K562 (cell line): ENCODE measurements around the gene CARMIL1. TPM values are rescaled to one million over a fixed set of nuclear protein-coding genes. Genes with fewer than 3 reads are reported as not detected.

ENCODE experiments used
- ATAC-seq: fragments of 200-7000 bp; cut with Tn5 transposase; 3 replicates; pipeline ENCODE4 v1.9.1; 2020; ENCODE audit warnings: moderate library complexity
- BruUV-seq: library from RNA; stranded (reverse); fragments of 400-500 nt; replicated peaks from 2 replicates; lab custom pipeline; 2021; lab: Mats Ljungman, UMichigan
- CTCF ChIA-PET: fragments of 300-600 bp; formaldehyde crosslinking; extraction: SDS; loops from one replicate; lab custom pipeline; 2021; ENCODE audit warnings: low intra/inter-chr PET ratio; lab: Yijun Ruan, JAX
- POLR2A ChIA-PET: fragments of 300-600, 350-650 bp; sonication (Branson Sonifier 250); formaldehyde crosslinking; extraction: SDS; loops from one replicate; lab custom pipeline; 2021; ENCODE audit warnings: antibody characterized with exemption, inconsistent platforms; lab: Yijun Ruan, JAX
- DNase-seq, 4 experiments: peaks; one replicate each; pipeline versions ENCODE4 v3.0.0 to v3.0.0-alpha.2; 2011 to 2018; ENCODE audit warnings: low spot score in 3 of 4, mixed read lengths in 3 of 4; ENCODE audit errors: extremely low read depth in 1 of 4
- FAIRE-seq: peaks from 2 replicates; lab custom pipeline; 2011; peaks lifted over from hg19 to GRCh38; lab: Jason Lieb, UNC
- H2AFZ ChIP-seq: 2 replicates; pipeline ENCODE4 v1.6.0; 2011; ENCODE audit warnings: low read depth, low read length, control low read depth, inconsistent platforms
- H3K27ac ChIP-seq: fragments of 200-600 bp; 3 replicates; pipeline ENCODE4 v1.8.0; 2011; ENCODE audit warnings: low read depth, mild to moderate bottlenecking, control low read depth, inconsistent platforms, low read length, moderate library complexity, mixed read lengths; ENCODE audit errors: extremely low read depth
- H3K27me3 ChIP-seq, 2 experiments: fragments of 300-600 bp in 1 of 2; 2 replicates in 1 of 2; 3 replicates in 1 of 2; pipeline versions ENCODE4 v1.6.0 to v1.8.0; 2011; ENCODE audit warnings: inconsistent platforms in 2 of 2, low read length in 2 of 2, mild to moderate bottlenecking in 1 of 2, mixed read lengths in 1 of 2, moderate library complexity in 1 of 2; ENCODE audit not compliant: control insufficient read depth in 2 of 2, insufficient read depth in 2 of 2
- H3K36me3 ChIP-seq: fragments of 300-600 bp; 3 replicates; pipeline ENCODE4 v1.8.0; 2011; ENCODE audit warnings: mild to moderate bottlenecking, low read length, inconsistent platforms; ENCODE audit not compliant: control insufficient read depth, insufficient read depth
- H3K4me1 ChIP-seq, 2 experiments: fragments of 200-600 bp in 1 of 2; replicated peaks in 1 of 2; 2 replicates in 1 of 2; 3 replicates in 1 of 2; pipeline versions ENCODE4 v1.5.1 to v1.8.0; 2011; ENCODE audit warnings: inconsistent platforms in 2 of 2, low read length in 2 of 2, mild to moderate bottlenecking in 1 of 2, mixed read lengths in 1 of 2, moderate library complexity in 1 of 2; ENCODE audit not compliant: control insufficient read depth in 2 of 2, insufficient read depth in 2 of 2
- H3K4me2 ChIP-seq: 2 replicates; pipeline ENCODE4 v1.6.1; 2011; ENCODE audit warnings: low read length, control low read depth, inconsistent platforms, mixed read lengths; ENCODE audit not compliant: insufficient read depth
- H3K4me3 ChIP-seq: fragments of 200-600 bp; sonication (generic), shearing (Covaris generic); 2 replicates; pipeline ENCODE4 v1.5.1; 2016; ENCODE audit warnings: control low read depth, inconsistent platforms
- H3K79me2 ChIP-seq: fragments of 200-600 bp; 3 replicates; pipeline ENCODE4 v1.8.0; 2011; ENCODE audit warnings: low read length, inconsistent platforms; ENCODE audit not compliant: control insufficient read depth, insufficient read depth
- H3K9ac ChIP-seq, 2 experiments: 2 replicates each; pipeline versions ENCODE4 v1.6.0 to v1.6.1; 2011; ENCODE audit warnings: low read depth in 2 of 2, low read length in 2 of 2, control low read depth in 1 of 2, inconsistent platforms in 1 of 2, mild to moderate bottlenecking in 1 of 2, mixed read lengths in 1 of 2; ENCODE audit not compliant: insufficient read depth in 1 of 2
- H3K9me1 ChIP-seq: one replicate; pipeline ENCODE4 v1.6.0; 2011; ENCODE audit warnings: inconsistent platforms, mild to moderate bottlenecking, low read length, moderate library complexity; ENCODE audit not compliant: control insufficient read depth, insufficient read depth
- H3K9me3 ChIP-seq: replicated peaks from 2 replicates; pipeline ENCODE4 v1.5.1; 2011; ENCODE audit warnings: low read depth, low read length, inconsistent platforms; ENCODE audit not compliant: control insufficient read depth, insufficient read depth
- H4K20me1 ChIP-seq: replicated peaks from 2 replicates; pipeline ENCODE4 v1.6.1; 2011; ENCODE audit warnings: low read length, inconsistent platforms, mixed read lengths; ENCODE audit not compliant: control insufficient read depth, insufficient read depth
- CHCHD3 ChIP-seq: fragments of 250-450 bp; sonication (Bioruptor Pico); IDR thresholded peaks from 2 replicates; pipeline ENCODE4 v2.1.2; 2022; ENCODE audit warnings: mild to moderate bottlenecking
- ZKSCAN8 ChIP-seq: fragments of 200-800 bp; sonication (Bioruptor generic); IDR thresholded peaks from 2 replicates; pipeline ENCODE4 v1.6.1; 2016; ENCODE audit warnings: missing genetic modification characterization, missing compliant biosample characterization
- WGBS: fragments of 100-300 bp; shearing (Covaris generic); methylation state at CpG from one replicate; pipeline ENCODE4 v1.1.6; 2016; ENCODE audit warnings: low coverage, mixed read lengths; ENCODE audit not compliant: insufficient coverage; ENCODE audit errors: missing lambda C conversion rate; 5-methylcytosine and 5-hydroxymethylcytosine counted together
- in situ Hi-C: fragments of 300-500 bp; cut with MboI; formaldehyde crosslinking; loops from 4 replicates; pipeline ENCODE4 v1.15.0; 2018; ENCODE audit warnings: inconsistent platforms, mixed read lengths
- intact Hi-C: fragments of 100-400 bp; cut with micrococcal nuclease; formaldehyde crosslinking; loops from 2 replicates; pipeline ENCODE4 v1.14.2; 2022
- polyA plus RNA-seq, 8 experiments: library from polyadenylated mRNA; depleted of rRNA in 4 of 8; stranded (reverse) in 5 of 8; unstranded in 3 of 8; fragments of >200 nt; fragmentation: Nextera tagmentation in 2 of 8; fragmentation: Illumina TruSeq in 1 of 8; extraction: Ambion mirVana in 2 of 8; extraction: Trizol in 1 of 8; gene quantifications; 2 replicates each; pipeline versions ENCODE4 v1.2.1 to v1.2.3, GENCODE V29; 2011 to 2014; ENCODE audit warnings: inconsistent platforms in 1 of 8, missing spikeins in 1 of 8
- total RNA-seq, 7 experiments: library from RNA; depleted of rRNA in 6 of 7; stranded (reverse); fragments of >200 nt in 6 of 7; fragmentation: Illumina TruSeq in 2 of 7; extraction: Trizol in 2 of 7; gene quantifications; 2 replicates each; pipeline versions ENCODE4 v1.2.1 to v1.2.3, GENCODE V29; 2011 to 2021; ENCODE audit warnings: low replicate concordance in 1 of 7
- TF ChIP-seq, protein P1 (sequence below): fragments of 450-650 bp; IDR thresholded peaks from 2 replicates; pipeline ENCODE4 v1.6.1; 2017; ENCODE audit warnings: mild to moderate bottlenecking, moderate library complexity
- TF ChIP-seq, protein P2 (sequence below): fragments of 450-650 bp; IDR thresholded peaks from 2 replicates; pipeline ENCODE4 v1.6.1; 2016; ENCODE audit warnings: antibody characterized with exemption

The CARMIL1 gene
- total and polyA plus RNA-seq, 9 of the 15 experiments (the other 6 are each of a cell fraction or from before 2014, with no cell fraction given), result 0.04 to 0.32 (median 0.10) TPM; not detected in 1

DNA sequence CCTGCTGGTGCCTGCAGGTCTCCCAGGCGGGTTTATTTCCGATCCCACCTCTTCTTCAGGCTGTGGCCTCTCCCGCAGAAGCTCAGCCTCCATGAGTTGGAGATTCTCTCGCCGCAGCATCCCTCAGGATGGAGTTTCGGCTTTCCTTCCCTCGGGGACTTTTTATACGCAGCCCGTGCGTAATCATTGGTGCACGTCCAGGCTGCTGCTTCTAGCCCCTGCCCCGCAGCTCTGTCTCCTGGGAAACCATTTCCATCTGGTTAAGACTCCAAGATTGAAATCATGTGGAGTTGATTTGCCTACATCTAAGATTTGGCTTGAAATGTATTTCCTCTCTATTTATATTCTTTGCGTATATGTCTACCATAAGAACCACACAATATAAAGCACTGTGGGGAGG lies 46.7 kb upstream of the CARMIL1 start:
- H3K9ac ChIP-seq, result no peak overlapping the region
- CTCF ChIA-PET, result no interaction called here
- H3K9me1 ChIP-seq, result no peaks in the 10 kb centered on the region
- TF ChIP-seq, protein P1, sequence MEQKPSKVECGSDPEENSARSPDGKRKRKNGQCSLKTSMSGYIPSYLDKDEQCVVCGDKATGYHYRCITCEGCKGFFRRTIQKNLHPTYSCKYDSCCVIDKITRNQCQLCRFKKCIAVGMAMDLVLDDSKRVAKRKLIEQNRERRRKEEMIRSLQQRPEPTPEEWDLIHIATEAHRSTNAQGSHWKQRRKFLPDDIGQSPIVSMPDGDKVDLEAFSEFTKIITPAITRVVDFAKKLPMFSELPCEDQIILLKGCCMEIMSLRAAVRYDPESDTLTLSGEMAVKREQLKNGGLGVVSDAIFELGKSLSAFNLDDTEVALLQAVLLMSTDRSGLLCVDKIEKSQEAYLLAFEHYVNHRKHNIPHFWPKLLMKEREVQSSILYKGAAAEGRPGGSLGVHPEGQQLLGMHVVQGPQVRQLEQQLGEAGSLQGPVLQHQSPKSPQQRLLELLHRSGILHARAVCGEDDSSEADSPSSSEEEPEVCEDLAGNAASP, result no peak
- no peak for TF ChIP-seq ZKSCAN8 (CRISPR knock-in tag)
- TF ChIP-seq, protein P2, sequence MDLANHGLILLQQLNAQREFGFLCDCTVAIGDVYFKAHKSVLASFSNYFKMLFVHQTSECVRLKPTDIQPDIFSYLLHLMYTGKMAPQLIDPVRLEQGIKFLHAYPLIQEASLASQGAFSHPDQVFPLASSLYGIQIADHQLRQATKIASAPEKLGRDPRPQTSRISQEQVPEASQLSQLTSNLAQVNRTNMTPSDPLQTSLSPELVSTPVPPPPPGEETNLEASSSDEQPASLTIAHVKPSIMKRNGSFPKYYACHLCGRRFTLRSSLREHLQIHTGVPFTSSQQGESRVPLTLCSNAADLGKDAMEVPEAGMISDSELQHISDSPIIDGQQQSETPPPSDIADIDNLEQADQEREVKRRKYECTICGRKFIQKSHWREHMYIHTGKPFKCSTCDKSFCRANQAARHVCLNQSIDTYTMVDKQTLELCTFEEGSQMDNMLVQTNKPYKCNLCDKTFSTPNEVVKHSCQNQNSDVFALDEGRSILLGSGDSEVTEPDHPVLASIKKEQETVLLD, result no peak
- TF ChIP-seq CHCHD3 (CRISPR knock-in tag), result no peak
- TF ChIP-seq, all 486 proteins: peak for 0
- H3K36me3 ChIP-seq, result no peaks in the 10 kb centered on the region
- no peak overlapping the region for H3K27ac ChIP-seq
- WGBS, result 0% methylated on average over 13 of the region's 13 CpGs
- H3K79me2 ChIP-seq, result no peaks in the 10 kb centered on the region
- no peaks in the 10 kb centered on the region for H3K9me3 ChIP-seq
- BruUV-seq, result no TSS peak
- no peak overlapping the region for H2AFZ ChIP-seq
- intact Hi-C loops (no loop called here), in situ Hi-C loops (no loop called here)
- no peak for ATAC-seq
- no peaks in the 10 kb centered on the region for H3K4me1 ChIP-seq
- FAIRE-seq, result no peak
- no peak overlapping the region for H3K4me2 ChIP-seq
- POLR2A ChIA-PET, result interaction anchor here (0.7 to 1.6 kb wide), 2 partner anchors 11 to 324 kb away, joined by 3 to 5 read pairs; no protein-coding TSS in a partner anchor
- no peaks in the 10 kb centered on the region for H4K20me1 ChIP-seq
- no peak overlapping the region for H3K4me3 ChIP-seq
- H3K27me3 ChIP-seq, result peaks cover 5 to 13% of the 10 kb centered on the region in 2 experiments; a peak in 4 of 5 replicates
- DNase-seq, result no peak
